ENCODE data around the gene CADM4. TPM values are rescaled to one million over a fixed set of nuclear protein-coding genes. Genes with fewer than 3 reads are reported as not detected.

The CADM4 gene
- total and polyA plus RNA-seq, 2 of the 8 experiments (the other 6 are each of a cell fraction or from before 2014, with no cell fraction given): 13.5 to 25.0 TPM

DNA sequence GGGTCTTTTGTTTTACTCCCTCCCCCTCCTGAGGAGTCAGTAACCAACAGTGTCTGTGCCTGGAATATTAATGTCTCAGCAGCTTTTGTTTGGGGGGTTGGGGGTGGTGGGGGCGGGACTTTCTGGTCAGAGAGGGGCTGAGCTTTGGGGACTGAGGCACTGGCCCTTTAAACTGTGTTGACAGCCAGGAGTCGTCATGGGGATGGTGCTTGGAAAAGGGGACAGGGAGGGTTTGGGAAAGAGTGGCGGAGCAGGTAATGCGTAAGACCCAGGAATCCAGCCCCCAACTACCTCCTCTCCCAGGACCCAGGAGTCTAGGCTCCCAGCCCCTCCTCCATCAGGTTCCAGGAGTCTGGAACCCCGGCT, 5.2 kb downstream of the CADM4 start:
- Histone ChIP-seq H3K4ac (replicated peaks; ENCODE audit: insufficient read length, low read depth, low read length) (no peak overlapping the region), H3K79me2 (ENCODE audit: control insufficient read depth in 1 of 2, insufficient read depth in 2 of 2, low read length in 2 of 2) (no peaks in the 10 kb centered on the region), H3K23ac (ENCODE audit: insufficient read length) (no peak overlapping the region), H3K4me2 (ENCODE audit: insufficient read depth in 1 of 2, low read depth in 2 of 2, low read length in 2 of 2) (peak overlapping the region; percentile 81 to 91), H3K23me2 (ENCODE audit: low read depth, low read length) (peaks cover 15% of the 10 kb centered on the region), H2BK5ac (ENCODE audit: low read depth, low read length) (no peak overlapping the region; the same call in 1 of the 2 replicates), H4K91ac (replicated peaks; ENCODE audit: insufficient read length, low read length) (no peak overlapping the region), H3K27me3 (replicated peaks in 1 of 4; ENCODE audit: control insufficient read depth in 3 of 4, extremely low read depth in 1 of 4, insufficient read depth in 3 of 4, low read length in 3 of 4) (peaks cover 5 to 26% (median 16%) of the 10 kb centered on the region in 4 experiments), H3K4me1 (replicated peaks in 1 of 4; ENCODE audit: control insufficient read depth in 3 of 4, insufficient read depth in 4 of 4, low read length in 3 of 4) (peaks cover 9 to 25% (median 17%) of the 10 kb centered on the region in 4 experiments), H2BK20ac (ENCODE audit: low read length) (no peak overlapping the region), H3K27ac (ENCODE audit: low read depth, low read length) (no peak overlapping the region), H2AK5ac (ENCODE audit: low read depth, low read length) (no peak overlapping the region), H3K4me3 (ENCODE audit: extremely low read depth in 1 of 4, insufficient read depth in 2 of 4, low read depth in 3 of 4, low read length in 4 of 4) (peak overlapping the region; percentile 43 to 66 (median 59)), H3K36me3 (ENCODE audit: control insufficient read depth in 2 of 4, insufficient read depth in 4 of 4, low read length in 3 of 4) (no peaks in the 10 kb centered on the region), H2BK15ac (ENCODE audit: low read length) (no peak overlapping the region), H2BK12ac (ENCODE audit: low read depth, low read length) (no peak overlapping the region), H3K56ac (replicated peaks; ENCODE audit: insufficient read length, low read depth, low read length) (no peak overlapping the region), H4K8ac (ENCODE audit: extremely low read depth, insufficient read depth, low read length) (no peak overlapping the region), H3K79me1 (ENCODE audit: low read depth, low read length) (peaks cover 2% of the 10 kb centered on the region; the same call in 1 of the 2 replicates), H4K5ac (ENCODE audit: insufficient read length, low read depth, low read length) (no peak overlapping the region), H3K14ac (ENCODE audit: insufficient read length) (no peak overlapping the region), H3K9me3 (ENCODE audit: insufficient read depth in 2 of 2, low read depth in 1 of 2, low read length in 1 of 2) (no peaks in the 10 kb centered on the region), H2BK120ac (replicated peaks; ENCODE audit: low read depth, low read length) (no peak overlapping the region), H3K18ac (ENCODE audit: extremely low read depth, low read length) (no peak overlapping the region), H4K20me1 (replicated peaks in 1 of 2; ENCODE audit: control insufficient read depth in 1 of 2, insufficient read depth in 2 of 2, low read length in 2 of 2) (peaks cover 3 to 4% of the 10 kb centered on the region in 2 experiments), H2AFZ (ENCODE audit: low read length) (no peak overlapping the region), H3K9ac (replicated peaks in 1 of 4; ENCODE audit: extremely low read depth in 1 of 4, low read depth in 3 of 4, low read length in 3 of 4) (peak overlapping the region in 2 of 4 experiments; percentile 54 to 71; a peak in 3 of 7 replicates)
- DNase-seq (ENCODE audit: low read depth in 1 of 2, low spot score in 2 of 2): peak in 1 of 2 experiments; percentile 53
- ChIA-PET POLR2A (ENCODE audit: partially characterized antibody) (interaction anchor here (0.7 to 1.6 kb wide), 7 partner anchors 8 to 99 kb away, joined by 3 to 9 read pairs (median 3); no protein-coding TSS in a partner anchor), CTCF (ENCODE audit: partially characterized antibody) (interaction anchor here (1.2 to 3.5 kb wide), 4 partner anchors 9 to 80 kb away, joined by 3 to 22 read pairs (median 4); no protein-coding TSS in a partner anchor)
- FAIRE-seq: no peak
- WGBS, 2 experiments (ENCODE audit: extremely low coverage in 1 of 2, insufficient coverage in 1 of 2, insufficient read length in 1 of 2, insufficient replicate concordance in 2 of 2, low coverage in 1 of 2, low lambda C conversion rate in 2 of 2, missing lambda C conversion rate in 1 of 2): 10% methylated on average over 5 of the region's 5 CpGs; no CpG with 5 or more reads in 1 of the 2 experiments
- TF ChIP-seq SIN3A (conservative IDR thresholded peaks at IDR 0.05 in 1 of 2, IDR thresholded peaks at IDR 0.05 in 1 of 2; ENCODE audit: low read depth in 1 of 2, low read length in 2 of 2) (peak; percentile 46 to 71; a peak in 2 of 4 replicates), ATF3 (IDR thresholded peaks at IDR 0.05; ENCODE audit: insufficient read depth, low read depth, low read length) (no peak), TBP (IDR thresholded peaks at IDR 0.05; ENCODE audit: low read depth, low read length) (no peak), EZH2 (IDR thresholded peaks at IDR 0.05; ENCODE audit: low read depth, low read length, severe bottlenecking) (no peak), SP1 (IDR thresholded peaks at IDR 0.05; ENCODE audit: low read depth, low read length) (peak; percentile 40; the same call in 1 of the 2 replicates), KDM1A (IDR thresholded peaks at IDR 0.05; ENCODE audit: borderline replicate concordance, low read length) (0 out of 2 replicates have a peak, but pooled peaks have one; percentile 5)
- TF ChIP-seq, protein P1, sequence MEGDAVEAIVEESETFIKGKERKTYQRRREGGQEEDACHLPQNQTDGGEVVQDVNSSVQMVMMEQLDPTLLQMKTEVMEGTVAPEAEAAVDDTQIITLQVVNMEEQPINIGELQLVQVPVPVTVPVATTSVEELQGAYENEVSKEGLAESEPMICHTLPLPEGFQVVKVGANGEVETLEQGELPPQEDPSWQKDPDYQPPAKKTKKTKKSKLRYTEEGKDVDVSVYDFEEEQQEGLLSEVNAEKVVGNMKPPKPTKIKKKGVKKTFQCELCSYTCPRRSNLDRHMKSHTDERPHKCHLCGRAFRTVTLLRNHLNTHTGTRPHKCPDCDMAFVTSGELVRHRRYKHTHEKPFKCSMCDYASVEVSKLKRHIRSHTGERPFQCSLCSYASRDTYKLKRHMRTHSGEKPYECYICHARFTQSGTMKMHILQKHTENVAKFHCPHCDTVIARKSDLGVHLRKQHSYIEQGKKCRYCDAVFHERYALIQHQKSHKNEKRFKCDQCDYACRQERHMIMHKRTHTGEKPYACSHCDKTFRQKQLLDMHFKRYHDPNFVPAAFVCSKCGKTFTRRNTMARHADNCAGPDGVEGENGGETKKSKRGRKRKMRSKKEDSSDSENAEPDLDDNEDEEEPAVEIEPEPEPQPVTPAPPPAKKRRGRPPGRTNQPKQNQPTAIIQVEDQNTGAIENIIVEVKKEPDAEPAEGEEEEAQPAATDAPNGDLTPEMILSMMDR (IDR thresholded peaks at IDR 0.05; ENCODE audit: control extremely low read depth in 1 of 3, insufficient read depth in 1 of 3, low read depth in 1 of 3, low read length in 3 of 3): no peak
- TF ChIP-seq, protein P2, sequence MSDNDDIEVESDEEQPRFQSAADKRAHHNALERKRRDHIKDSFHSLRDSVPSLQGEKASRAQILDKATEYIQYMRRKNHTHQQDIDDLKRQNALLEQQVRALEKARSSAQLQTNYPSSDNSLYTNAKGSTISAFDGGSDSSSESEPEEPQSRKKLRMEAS (IDR thresholded peaks at IDR 0.05): 0 out of 2 replicates have a peak, but pooled peaks have one; percentile 18
